NK-92 (cell line): ENCODE results near the gene CAPS2.

Experiments used
- DNase-seq: peaks from one replicate; lab custom pipeline; 2025; ENCODE audit not compliant: unreplicated experiment; lab: John Stamatoyannopoulos, UW

CAPS2 gene

GRCh38 chr12:75305412-75306332 is 24.5 kb downstream of the CAPS2 start:
- DNase-seq: no peak

- DNase-seq: no peak
Observed at GRCh38 chr12:75302781-75303180, 27.3 kb downstream of the CAPS2 start.

GRCh38 chr12:75302225-75302624 is 27.9 kb downstream of the CAPS2 start:
- no peak for DNase-seq

- no peak for DNase-seq
Observed at GRCh38 chr12:75294797-75295196, 35.3 kb downstream of the CAPS2 start.

GRCh38 chr12:75294336-75294735 is 35.8 kb downstream of the CAPS2 start:
- DNase-seq: no peak

- DNase-seq: no peak
Observed at GRCh38 chr12:75291014-75291413, 39.1 kb downstream of the CAPS2 start.

GRCh38 chr12:75289753-75290152 is 40.4 kb downstream of the CAPS2 start:
- no peak for DNase-seq

GRCh38 chr12:75288860-75289259 is 41.3 kb downstream of the CAPS2 start:
- no peak for DNase-seq

GRCh38 chr12:75275702-75276101 is 54.4 kb downstream of the CAPS2 start:
- no peak for DNase-seq

GRCh38 chr12:75271576-75271975 is 58.5 kb downstream of the CAPS2 start:
- no peak for DNase-seq

- DNase-seq: no peak
Observed at GRCh38 chr12:75270157-75270556, 60.0 kb downstream of the CAPS2 start.

- DNase-seq: no peak
Observed at GRCh38 chr12:75269209-75269608, 60.9 kb downstream of the CAPS2 start.

GRCh38 chr12:75260316-75260715 is 69.8 kb downstream of the CAPS2 start:
- DNase-seq: no peak

GRCh38 chr12:75259143-75259542 is 71.0 kb downstream of the CAPS2 start:
- no peak for DNase-seq

GRCh38 chr12:75257510-75257909 is 72.6 kb downstream of the CAPS2 start:
- no peak for DNase-seq

GRCh38 chr12:75245108-75245507 is 85.0 kb downstream of the CAPS2 start:
- DNase-seq: no peak

GRCh38 chr12:75239987-75240386 is 90.1 kb downstream of the CAPS2 start:
- no peak for DNase-seq

- no peak for DNase-seq
Observed at GRCh38 chr12:75236206-75236605, 93.9 kb downstream of the CAPS2 start.

- no peak for DNase-seq
Observed at GRCh38 chr12:75227132-75227531, 103.0 kb downstream of the CAPS2 start.
